Thymus (tissue), 11 donors: ENCODE data around the gene KAZN. TPM values are rescaled to one million over a fixed set of nuclear protein-coding genes. Genes with fewer than 3 reads are reported as not detected.
"Not testable (repeated sequence)": the region's sequence is repeated elsewhere in the genome, so short reads cannot be mapped to it uniquely, and the experiment has no call there.

Source experiments
- DNase-seq, 9 donors: peaks; one replicate each; pipeline ENCODE4 v3.0.0-alpha.2; 2013; ENCODE audit warnings: low spot score in 9 of 9, low read depth in 6 of 9, missing footprints in 1 of 9
- H3K27ac ChIP-seq, 2 donors: one replicate each; pipeline ENCODE4 v1.5.1; 2013; ENCODE audit warnings: control low read depth in 1 of 2, low read depth in 1 of 2, low read length in 1 of 2, mild to moderate bottlenecking in 1 of 2, moderate library complexity in 1 of 2
- H3K27me3 ChIP-seq, 2 donors: one replicate each; pipeline ENCODE4 v1.5.1; 2013; ENCODE audit warnings: low read length in 1 of 2; ENCODE audit not compliant: control insufficient read depth in 2 of 2, insufficient read depth in 1 of 2
- H3K36me3 ChIP-seq, 2 donors: one replicate each; pipeline ENCODE4 v1.5.1; 2013; ENCODE audit warnings: low read length in 1 of 2, mild to moderate bottlenecking in 1 of 2, moderate library complexity in 1 of 2; ENCODE audit not compliant: control insufficient read depth in 2 of 2, insufficient read depth in 2 of 2
- H3K4me1 ChIP-seq, 2 donors: one replicate each; pipeline ENCODE4 v1.5.1; 2013; ENCODE audit warnings: low read length in 2 of 2; ENCODE audit not compliant: control insufficient read depth in 2 of 2, insufficient read depth in 2 of 2
- H3K4me3 ChIP-seq, 2 donors: one replicate each; pipeline ENCODE4 v1.5.1; 2013; ENCODE audit warnings: low read length in 2 of 2, control low read depth in 1 of 2, mild to moderate bottlenecking in 1 of 2
- H3K9me3 ChIP-seq, 2 donors: one replicate each; pipeline ENCODE4 v1.5.1; 2013; ENCODE audit warnings: low read length in 1 of 2, mild to moderate bottlenecking in 1 of 2; ENCODE audit not compliant: control insufficient read depth in 2 of 2, insufficient read depth in 1 of 2
- WGBS: extraction: QIAGEN DNeasy Blood & Tissue Kit; methylation state at CpG from one replicate; pipeline ENCODE4 v1.1.7; 2013; 5-methylcytosine and 5-hydroxymethylcytosine counted together
- polyA plus RNA-seq: library from polyadenylated mRNA; stranded (reverse); fragments of 200-250 nt; gene quantifications from one replicate; pipeline ENCODE4 v1.2.3, GENCODE V29; 2013
- total RNA-seq: library from RNA; stranded (reverse); fragments of 120-200 nt; gene quantifications from one replicate; pipeline ENCODE4 v1.2.4, GENCODE V29; 2013
- donor health status: healthy.

Gene KAZN
- total and polyA plus RNA-seq, 2 donors = 1.3 to 5.7 TPM

GRCh38 chr1:15031251-15031933, 432.9 kb downstream of the KAZN start:
- Histone ChIP-seq H3K4me3 (no peak overlapping the region), H3K27me3 (no peaks in the 10 kb centered on the region), H3K36me3 (no peaks in the 10 kb centered on the region), H3K4me1 (no peaks in the 10 kb centered on the region), H3K27ac (no peak overlapping the region), H3K9me3 (no peaks in the 10 kb centered on the region)
- DNase-seq = no peak
- 95% methylated on average over 8 of the region's 8 CpGs for WGBS

DNA sequence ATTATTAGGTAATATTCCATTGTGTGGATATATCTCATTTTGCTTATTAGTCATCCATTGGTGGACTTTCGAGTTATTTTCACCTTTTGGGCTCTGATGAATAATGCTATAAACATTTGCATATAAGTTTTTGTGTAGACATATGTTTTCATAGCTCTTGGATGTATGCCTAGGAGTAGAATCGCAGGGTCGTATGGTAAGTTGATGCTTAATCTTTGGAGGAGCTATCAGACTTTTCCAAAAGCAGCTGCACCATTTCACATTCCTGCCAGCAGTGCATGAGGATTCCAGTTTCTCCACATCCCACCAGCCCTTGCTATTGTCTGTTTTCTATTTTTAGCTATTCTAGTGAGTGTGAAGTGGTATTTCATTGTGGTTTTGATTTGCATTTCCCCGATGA, 434.8 kb downstream of the KAZN start:
- Histone ChIP-seq H3K27ac (no peak overlapping the region), H3K27me3 (no peaks in the 10 kb centered on the region), H3K4me3 (no peak overlapping the region), H3K9me3 (no peaks in the 10 kb centered on the region), H3K36me3 (no peaks in the 10 kb centered on the region), H3K4me1 (no peaks in the 10 kb centered on the region)
- DNase-seq = no peak
- WGBS = 80% methylated on average over 4 of the region's 4 CpGs

DNA sequence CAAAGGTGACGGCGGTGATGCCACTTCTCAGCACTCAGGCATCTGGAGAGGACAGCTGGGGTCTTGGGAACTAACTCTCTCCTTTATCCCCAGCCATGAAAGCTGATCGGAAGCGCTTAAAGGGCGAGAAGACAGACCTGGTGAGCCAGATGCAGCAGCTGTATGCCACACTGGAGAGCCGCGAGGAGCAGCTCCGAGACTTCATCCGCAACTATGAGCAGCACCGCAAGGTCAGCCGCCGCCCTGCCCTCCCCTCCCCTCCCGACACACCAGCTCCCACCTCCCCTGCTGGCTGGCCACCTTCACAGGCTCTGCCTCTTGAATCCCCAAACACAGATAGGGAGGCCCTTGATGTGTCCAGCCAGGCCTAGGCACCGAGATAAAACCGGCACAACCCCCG, 436.2 kb downstream of the KAZN start:
- DNase-seq = no peak
- Histone ChIP-seq H3K27me3 (no peaks in the 10 kb centered on the region), H3K4me1 (no peaks in the 10 kb centered on the region), H3K27ac (no peak overlapping the region), H3K4me3 (no peak overlapping the region), H3K36me3 (no peaks in the 10 kb centered on the region), H3K9me3 (no peaks in the 10 kb centered on the region)
- 98% methylated on average over 16 of the region's 16 CpGs for WGBS

- Histone ChIP-seq H3K4me1 (no peaks in the 10 kb centered on the region), H3K4me3 (no peak overlapping the region), H3K27ac (no peak overlapping the region), H3K36me3 (no peaks in the 10 kb centered on the region), H3K9me3 (no peaks in the 10 kb centered on the region), H3K27me3 (no peaks in the 10 kb centered on the region)
- WGBS = 97% methylated on average over 3 of the region's 3 CpGs
- DNase-seq = no peak
Observed at GRCh38 chr1:15035236-15035635, 436.8 kb downstream of the KAZN start.

- Histone ChIP-seq H3K4me3 (no peak overlapping the region), H3K27ac (no peak overlapping the region), H3K9me3 (no peaks in the 10 kb centered on the region), H3K4me1 (no peaks in the 10 kb centered on the region), H3K27me3 (no peaks in the 10 kb centered on the region), H3K36me3 (no peaks in the 10 kb centered on the region)
- DNase-seq = no peak
- 85% methylated on average over 10 of the region's 10 CpGs for WGBS
Observed at GRCh38 chr1:15036101-15036500, 437.6 kb downstream of the KAZN start.

- Histone ChIP-seq H3K9me3 (no peaks in the 10 kb centered on the region), H3K36me3 (no peaks in the 10 kb centered on the region), H3K27ac (no peak overlapping the region), H3K27me3 (no peaks in the 10 kb centered on the region), H3K4me3 (no peak overlapping the region), H3K4me1 (no peaks in the 10 kb centered on the region)
- DNase-seq = peak in 3 of 9 donors; percentile 17 to 48 (median 33)
- 92% methylated on average over 7 of the region's 7 CpGs for WGBS
Observed at GRCh38 chr1:15038232-15039016, 439.9 kb downstream of the KAZN start.

GRCh38 chr1:15039017-15039648, 440.6 kb downstream of the KAZN start:
- Histone ChIP-seq H3K4me3 (no peak overlapping the region), H3K27me3 (no peaks in the 10 kb centered on the region), H3K27ac (no peak overlapping the region), H3K9me3 (no peaks in the 10 kb centered on the region), H3K36me3 (no peaks in the 10 kb centered on the region), H3K4me1 (no peaks in the 10 kb centered on the region)
- whole genome bisulfite sequencing = 87% methylated on average over 9 of the region's 9 CpGs
- DNase-seq = no peak

GRCh38 chr1:15039901-15040300, 441.4 kb downstream of the KAZN start:
- WGBS = 98% methylated on average over 5 of the region's 5 CpGs
- Histone ChIP-seq H3K36me3 (no peaks in the 10 kb centered on the region), H3K27me3 (no peaks in the 10 kb centered on the region)

DNA sequence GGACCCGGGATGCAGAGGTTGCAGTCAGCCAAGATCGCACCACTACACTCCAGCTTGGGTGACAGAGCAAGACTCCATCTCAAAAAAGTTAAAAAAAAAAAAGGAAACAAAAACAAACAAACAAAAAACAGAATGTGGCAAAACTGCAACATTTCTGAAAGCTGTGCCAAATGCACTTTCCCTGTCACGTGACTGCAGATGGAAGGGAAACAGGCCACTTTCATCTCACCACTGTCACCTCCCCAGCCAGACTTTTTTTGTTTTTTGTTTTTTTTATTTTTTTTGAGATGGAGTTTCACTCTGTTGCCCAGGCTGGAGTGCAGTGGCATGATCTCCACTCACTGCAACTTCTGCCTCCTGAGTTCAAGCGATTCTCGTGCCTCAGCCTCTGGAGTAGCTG, 442.2 kb downstream of the KAZN start:
- DNase-seq = peak in 1 of 9 donors; percentile 26
- H3K36me3 ChIP-seq, H3K27ac ChIP-seq, H3K4me1 ChIP-seq, H3K9me3 ChIP-seq, H3K27me3 ChIP-seq, H3K4me3 ChIP-seq: not testable (repeated sequence)
- WGBS = 84% methylated on average over 5 of the region's 5 CpGs

More at GRCh38 chr1:15039901-15040300, 441.4 kb downstream of the KAZN start:
- no peak for DNase-seq
- no peaks in the 10 kb centered on the region for H3K9me3 ChIP-seq
- H3K4me3 ChIP-seq = no peak overlapping the region
- no peaks in the 10 kb centered on the region for H3K4me1 ChIP-seq
- H3K27ac ChIP-seq = no peak overlapping the region
